ENCODE data around the gene FXR1.
A peak's percentile ranks its signal among the peaks of the same experiment; 100 is the strongest.

The FXR1 gene

DNA sequence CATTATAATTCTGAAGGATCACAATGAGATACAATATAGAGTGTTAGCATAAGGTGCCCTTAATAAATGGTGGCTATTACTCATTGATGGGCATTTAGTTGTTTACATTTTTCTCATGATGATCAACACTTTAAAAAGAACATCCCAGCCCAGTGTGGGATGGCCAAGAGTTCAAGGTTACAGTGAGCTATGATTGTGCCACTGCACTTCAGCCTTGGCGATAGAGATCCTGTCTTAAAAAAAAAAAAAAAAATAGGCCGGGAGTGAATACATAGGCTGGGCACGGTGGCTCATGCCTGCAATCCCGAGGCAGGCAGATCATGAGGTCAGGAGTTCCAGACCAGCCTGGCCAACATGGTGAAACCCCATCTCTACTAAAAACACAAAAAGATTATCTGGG is 1.6 kb upstream of the FXR1 start:
- Histone ChIP-seq H3K27me3 (ENCODE audit: control insufficient read depth, insufficient read depth, low read length) (no peaks in the 10 kb centered on the region), H3K9me3 (ENCODE audit: control insufficient read depth, low read depth, low read length) (no peaks in the 10 kb centered on the region), H3K27ac (ENCODE audit: low read length) (no peak overlapping the region), H3K36me3 (ENCODE audit: control insufficient read depth, low read depth, low read length) (peaks cover 12% of the 10 kb centered on the region), H3K9ac (ENCODE audit: low read length) (no peak overlapping the region), H3K4me1 (ENCODE audit: control insufficient read depth, low read depth, low read length) (peaks cover 15% of the 10 kb centered on the region), H3K4me3 (ENCODE audit: low read length) (no peak overlapping the region)

GRCh38 chr3:180911876-180912303 is 580 bp upstream of the FXR1 start:
- Histone ChIP-seq H3K27me3 (ENCODE audit: control insufficient read depth, insufficient read depth, low read length) (no peaks in the 10 kb centered on the region), H3K36me3 (ENCODE audit: control insufficient read depth, low read depth, low read length) (peaks cover 16% of the 10 kb centered on the region), H3K27ac (ENCODE audit: low read length) (peak overlapping the region; percentile 68)

GRCh38 chr3:180913581-180914404 is 1.3 kb downstream of the FXR1 start:
- H3K36me3 ChIP-seq (ENCODE audit: control insufficient read depth, low read depth, low read length): peaks cover 21% of the 10 kb centered on the region

More at GRCh38 chr3:180911876-180912303, 580 bp upstream of the FXR1 start:
- H3K9ac ChIP-seq (ENCODE audit: low read length): peak overlapping the region; percentile 99
- H3K4me3 ChIP-seq (ENCODE audit: low read length): peak overlapping the region; percentile 96
- H3K4me1 ChIP-seq (ENCODE audit: control insufficient read depth, low read depth, low read length): peaks cover 15% of the 10 kb centered on the region
- no peaks in the 10 kb centered on the region for H3K9me3 ChIP-seq (ENCODE audit: control insufficient read depth, low read depth, low read length)

DNA sequence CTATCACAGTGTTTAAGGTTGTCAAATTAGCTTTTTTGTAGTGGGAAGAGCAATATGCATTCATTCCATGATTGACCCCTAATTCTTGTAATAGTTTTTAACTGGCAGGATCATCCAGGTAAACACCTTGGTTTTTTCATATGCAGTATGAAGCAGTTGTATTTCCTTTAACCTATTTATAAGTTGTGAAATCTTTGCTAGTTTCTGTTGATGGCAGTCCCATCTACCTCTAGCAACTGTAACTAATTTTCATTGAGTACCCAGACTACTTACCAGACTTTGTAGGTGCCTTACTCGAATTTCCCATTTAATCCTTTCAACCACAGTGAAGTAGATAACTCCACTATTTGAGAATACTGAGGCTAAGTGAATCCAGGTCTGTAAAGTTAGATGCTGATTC is 6.1 kb downstream of the FXR1 start:
- Histone ChIP-seq H3K9me3 (ENCODE audit: control insufficient read depth, low read depth, low read length) (no peaks in the 10 kb centered on the region), H3K4me3 (ENCODE audit: low read length) (no peak overlapping the region), H3K4me1 (ENCODE audit: control insufficient read depth, low read depth, low read length) (peaks cover 21% of the 10 kb centered on the region), H3K27me3 (ENCODE audit: control insufficient read depth, insufficient read depth, low read length) (no peaks in the 10 kb centered on the region), H3K27ac (ENCODE audit: low read length) (no peak overlapping the region), H3K36me3 (ENCODE audit: control insufficient read depth, low read depth, low read length) (peaks cover 21% of the 10 kb centered on the region), H3K9ac (ENCODE audit: low read length) (no peak overlapping the region)

More at GRCh38 chr3:180913581-180914404, 1.3 kb downstream of the FXR1 start:
- Histone ChIP-seq H3K27ac (ENCODE audit: low read length) (peak overlapping the region; percentile 89), H3K9ac (ENCODE audit: low read length) (peak overlapping the region; percentile 99), H3K27me3 (ENCODE audit: control insufficient read depth, insufficient read depth, low read length) (no peaks in the 10 kb centered on the region), H3K9me3 (ENCODE audit: control insufficient read depth, low read depth, low read length) (no peaks in the 10 kb centered on the region), H3K4me3 (ENCODE audit: low read length) (peak overlapping the region; percentile 96), H3K4me1 (ENCODE audit: control insufficient read depth, low read depth, low read length) (peaks cover 15% of the 10 kb centered on the region)

GRCh38 chr3:180922242-180922641 is 9.8 kb downstream of the FXR1 start:
- no peaks in the 10 kb centered on the region for H3K27me3 ChIP-seq (ENCODE audit: control insufficient read depth, insufficient read depth, low read length)
- no peak overlapping the region for H3K4me3 ChIP-seq (ENCODE audit: low read length)
- H3K36me3 ChIP-seq (ENCODE audit: control insufficient read depth, low read depth, low read length): peaks cover 3% of the 10 kb centered on the region
- no peaks in the 10 kb centered on the region for H3K9me3 ChIP-seq (ENCODE audit: control insufficient read depth, low read depth, low read length)
- H3K9ac ChIP-seq (ENCODE audit: low read length): no peak overlapping the region
- no peak overlapping the region for H3K27ac ChIP-seq (ENCODE audit: low read length)
- H3K4me1 ChIP-seq (ENCODE audit: control insufficient read depth, low read depth, low read length): peaks cover 20% of the 10 kb centered on the region

DNA sequence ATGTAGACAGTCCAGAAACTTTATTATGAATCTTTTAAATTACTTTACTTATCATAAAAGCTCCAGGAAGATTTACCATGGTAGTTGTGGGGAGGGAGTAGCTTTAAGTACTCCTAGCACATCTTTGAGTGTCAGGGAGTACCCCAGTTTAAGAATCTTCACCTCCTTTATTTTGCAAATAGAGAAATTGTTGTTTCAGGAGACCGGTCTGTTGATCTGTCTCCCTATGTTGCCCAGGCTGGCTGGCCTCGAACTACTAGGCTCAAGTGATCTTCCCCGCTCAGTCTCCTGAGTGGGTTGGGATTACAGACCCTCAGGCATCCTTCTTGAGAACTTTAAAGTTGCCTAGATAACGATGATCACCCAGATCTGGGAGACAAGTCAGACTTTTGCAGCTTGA is 11.1 kb downstream of the FXR1 start:
- Histone ChIP-seq H3K27ac (ENCODE audit: low read length) (no peak overlapping the region), H3K4me3 (ENCODE audit: low read length) (no peak overlapping the region), H3K9me3 (ENCODE audit: control insufficient read depth, low read depth, low read length) (no peaks in the 10 kb centered on the region), H3K36me3 (ENCODE audit: control insufficient read depth, low read depth, low read length) (no peaks in the 10 kb centered on the region), H3K4me1 (ENCODE audit: control insufficient read depth, low read depth, low read length) (peaks cover 20% of the 10 kb centered on the region), H3K9ac (ENCODE audit: low read length) (no peak overlapping the region), H3K27me3 (ENCODE audit: control insufficient read depth, insufficient read depth, low read length) (no peaks in the 10 kb centered on the region)

GRCh38 chr3:180926526-180926925 is 14.1 kb downstream of the FXR1 start:
- no peak overlapping the region for H3K9ac ChIP-seq (ENCODE audit: low read length)
- H3K27ac ChIP-seq (ENCODE audit: low read length): no peak overlapping the region
- H3K4me1 ChIP-seq (ENCODE audit: control insufficient read depth, low read depth, low read length): peaks cover 20% of the 10 kb centered on the region

GRCh38 chr3:180929376-180929775 is 16.9 kb downstream of the FXR1 start:
- Histone ChIP-seq H3K27ac (ENCODE audit: low read length) (no peak overlapping the region), H3K4me3 (ENCODE audit: low read length) (no peak overlapping the region), H3K4me1 (ENCODE audit: control insufficient read depth, low read depth, low read length) (peaks cover 6% of the 10 kb centered on the region), H3K36me3 (ENCODE audit: control insufficient read depth, low read depth, low read length) (peaks cover 3% of the 10 kb centered on the region), H3K9ac (ENCODE audit: low read length) (no peak overlapping the region), H3K9me3 (ENCODE audit: control insufficient read depth, low read depth, low read length) (no peaks in the 10 kb centered on the region), H3K27me3 (ENCODE audit: control insufficient read depth, insufficient read depth, low read length) (no peaks in the 10 kb centered on the region)

More at GRCh38 chr3:180926526-180926925, 14.1 kb downstream of the FXR1 start:
- Histone ChIP-seq H3K36me3 (ENCODE audit: control insufficient read depth, low read depth, low read length) (no peaks in the 10 kb centered on the region), H3K27me3 (ENCODE audit: control insufficient read depth, insufficient read depth, low read length) (no peaks in the 10 kb centered on the region), H3K9me3 (ENCODE audit: control insufficient read depth, low read depth, low read length) (no peaks in the 10 kb centered on the region), H3K4me3 (ENCODE audit: low read length) (no peak overlapping the region)

DNA sequence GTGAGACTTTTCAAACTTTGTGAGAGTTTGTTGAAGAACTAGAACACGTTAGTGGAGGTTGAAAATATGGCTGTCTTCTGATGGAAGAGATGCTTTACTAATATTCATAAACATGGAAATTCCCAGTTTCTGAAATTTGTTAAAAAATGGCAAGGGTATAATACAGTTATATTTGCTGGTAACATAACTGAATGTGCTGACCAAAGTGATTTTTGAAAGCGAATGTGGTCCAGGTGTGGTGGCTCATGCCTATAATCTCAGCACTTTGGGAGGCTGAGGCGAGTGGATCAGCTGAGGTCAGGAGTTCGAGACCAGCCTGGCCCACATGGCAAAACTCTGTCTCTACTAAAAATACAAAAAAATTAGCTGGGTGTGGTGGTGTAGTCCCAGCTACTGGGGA is 18.1 kb downstream of the FXR1 start:
- Histone ChIP-seq H3K9ac (ENCODE audit: low read length) (no peak overlapping the region), H3K36me3 (ENCODE audit: control insufficient read depth, low read depth, low read length) (peaks cover 12% of the 10 kb centered on the region)

DNA sequence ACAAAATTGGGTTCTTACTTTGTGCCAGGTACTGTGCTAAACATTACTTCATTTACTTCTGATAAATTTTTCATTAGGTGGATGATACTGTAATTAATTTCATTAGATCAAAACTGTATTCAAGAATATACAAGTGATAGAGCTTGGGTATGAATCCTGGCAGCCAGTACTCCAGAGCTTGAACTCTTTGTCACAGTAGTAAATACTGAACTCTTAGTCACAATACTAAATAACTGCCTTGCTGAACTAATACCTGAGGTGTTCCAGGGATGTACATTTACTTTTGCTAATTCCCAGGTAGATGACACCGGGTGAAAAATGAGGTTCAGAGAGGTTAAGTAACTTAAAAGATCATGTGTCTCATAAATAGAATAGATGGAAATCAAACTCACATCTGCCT is 20.3 kb downstream of the FXR1 start:
- H3K9me3 ChIP-seq (ENCODE audit: control insufficient read depth, low read depth, low read length): no peaks in the 10 kb centered on the region
- peaks cover 25% of the 10 kb centered on the region for H3K36me3 ChIP-seq (ENCODE audit: control insufficient read depth, low read depth, low read length)
- no peaks in the 10 kb centered on the region for H3K4me1 ChIP-seq (ENCODE audit: control insufficient read depth, low read depth, low read length)
- no peaks in the 10 kb centered on the region for H3K27me3 ChIP-seq (ENCODE audit: control insufficient read depth, insufficient read depth, low read length)
- H3K4me3 ChIP-seq (ENCODE audit: low read length): no peak overlapping the region
- H3K9ac ChIP-seq (ENCODE audit: low read length): no peak overlapping the region
- H3K27ac ChIP-seq (ENCODE audit: low read length): no peak overlapping the region

More for the DNA sequence above, 18.1 kb downstream of the FXR1 start:
- H3K27ac ChIP-seq (ENCODE audit: low read length): no peak overlapping the region
- H3K9me3 ChIP-seq (ENCODE audit: control insufficient read depth, low read depth, low read length): no peaks in the 10 kb centered on the region
- H3K4me1 ChIP-seq (ENCODE audit: control insufficient read depth, low read depth, low read length): peaks cover 5% of the 10 kb centered on the region
- H3K27me3 ChIP-seq (ENCODE audit: control insufficient read depth, insufficient read depth, low read length): no peaks in the 10 kb centered on the region
- no peak overlapping the region for H3K4me3 ChIP-seq (ENCODE audit: low read length)

DNA sequence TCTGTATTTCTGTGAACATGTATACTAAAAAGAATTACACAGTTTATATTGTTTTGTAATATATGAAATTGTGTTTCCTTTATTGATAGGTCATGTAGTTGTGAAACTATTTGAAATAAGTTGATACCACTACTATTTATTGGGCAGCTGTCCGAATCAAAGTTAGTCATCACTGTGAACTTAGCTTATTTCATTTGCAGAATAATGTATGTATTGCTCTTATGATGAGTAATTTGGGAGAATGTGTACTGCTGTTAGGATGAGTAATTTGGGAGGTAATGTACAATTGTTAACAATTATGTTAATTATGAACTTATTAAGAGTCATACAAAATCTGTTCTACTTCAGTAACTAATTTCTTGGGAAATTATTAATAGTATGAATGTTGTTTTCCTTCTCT is 22.2 kb downstream of the FXR1 start:
- no peak overlapping the region for H3K27ac ChIP-seq (ENCODE audit: low read length)
- H3K27me3 ChIP-seq (ENCODE audit: control insufficient read depth, insufficient read depth, low read length): no peaks in the 10 kb centered on the region
- no peak overlapping the region for H3K4me3 ChIP-seq (ENCODE audit: low read length)
- no peak overlapping the region for H3K9ac ChIP-seq (ENCODE audit: low read length)
- no peaks in the 10 kb centered on the region for H3K9me3 ChIP-seq (ENCODE audit: control insufficient read depth, low read depth, low read length)
- no peaks in the 10 kb centered on the region for H3K4me1 ChIP-seq (ENCODE audit: control insufficient read depth, low read depth, low read length)
- H3K36me3 ChIP-seq (ENCODE audit: control insufficient read depth, low read depth, low read length): peaks cover 30% of the 10 kb centered on the region

DNA sequence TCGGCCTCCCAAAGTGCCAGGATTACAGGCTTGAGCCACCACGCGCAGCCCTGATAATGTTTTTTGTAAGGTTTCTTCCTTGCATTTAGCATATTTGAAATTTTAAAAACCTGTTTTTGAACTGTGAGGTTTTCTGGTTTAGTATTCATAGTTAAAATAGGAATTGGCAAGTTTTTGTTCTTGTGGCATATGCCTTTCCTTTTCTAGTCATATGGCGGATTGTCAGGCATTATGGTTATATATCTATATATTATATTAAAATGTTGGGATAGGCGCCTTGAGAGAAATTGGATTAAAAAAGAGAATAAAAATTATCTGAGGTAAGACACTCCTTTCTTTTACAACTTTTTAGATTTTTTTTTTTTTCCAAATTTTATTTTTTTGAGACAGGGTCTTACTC is 28.4 kb downstream of the FXR1 start:
- no peaks in the 10 kb centered on the region for H3K27me3 ChIP-seq (ENCODE audit: control insufficient read depth, insufficient read depth, low read length)
- no peak overlapping the region for H3K9ac ChIP-seq (ENCODE audit: low read length)
- H3K4me3 ChIP-seq (ENCODE audit: low read length): no peak overlapping the region
- H3K9me3 ChIP-seq (ENCODE audit: control insufficient read depth, low read depth, low read length): no peaks in the 10 kb centered on the region
- H3K4me1 ChIP-seq (ENCODE audit: control insufficient read depth, low read depth, low read length): no peaks in the 10 kb centered on the region
- H3K36me3 ChIP-seq (ENCODE audit: control insufficient read depth, low read depth, low read length): peaks cover 48% of the 10 kb centered on the region
- H3K27ac ChIP-seq (ENCODE audit: low read length): no peak overlapping the region

Measured in iPS-18a (cell line).